ENCODE results near the gene SMARCD3.
A peak's percentile ranks its signal among the peaks of the same experiment; 100 is the strongest.

SMARCD3 gene

GRCh38 chr7:151243045-151243349 lies 5.5 kb downstream of the SMARCD3 start:
- Mint-ChIP-seq H3K4me3 (peak overlapping the region; percentile 75 to 78), H3K27ac (peak overlapping the region; percentile 58 to 91), H3K27me3 (peaks cover 22 to 23% of the 10 kb centered on the region in 2 donors), H3K9me3 (no peaks in the 10 kb centered on the region), H3K36me3 (ENCODE audit: insufficient read depth) (peaks cover 21% of the 10 kb centered on the region), H3K4me1 (ENCODE audit: low read depth in 2 of 2) (peaks cover 17 to 31% of the 10 kb centered on the region in 2 donors)
- ATAC-seq (replicated peaks) (no peak), DNase-seq (no peak)

- Mint-ChIP-seq H3K4me3 (no peak overlapping the region), H3K36me3 (ENCODE audit: insufficient read depth) (peaks cover 23% of the 10 kb centered on the region), H3K27me3 (peaks cover 16 to 17% of the 10 kb centered on the region in 2 donors), H3K4me1 (ENCODE audit: low read depth in 2 of 2) (peaks cover 12 to 27% of the 10 kb centered on the region in 2 donors), H3K27ac (peak overlapping the region; percentile 58 to 91), H3K9me3 (no peaks in the 10 kb centered on the region)
- DNase-seq (no peak), ATAC-seq (replicated peaks) (no peak)
Measured at GRCh38 chr7:151242159-151243044, 6.1 kb downstream of the SMARCD3 start.

- Mint-ChIP-seq H3K9me3 (no peaks in the 10 kb centered on the region), H3K4me3 (peak overlapping the region in 1 of 2 donors; percentile 35), H3K27me3 (peaks cover 9 to 10% of the 10 kb centered on the region in 2 donors), H3K36me3 (ENCODE audit: insufficient read depth) (peaks cover 23% of the 10 kb centered on the region), H3K4me1 (ENCODE audit: low read depth in 2 of 2) (peaks cover 12 to 27% of the 10 kb centered on the region in 2 donors), H3K27ac (no peak overlapping the region)
- ATAC-seq (replicated peaks) (no peak), DNase-seq (no peak)
Measured at GRCh38 chr7:151241755-151242096, 6.8 kb downstream of the SMARCD3 start.

GRCh38 chr7:151240942-151241754 lies 7.3 kb downstream of the SMARCD3 start:
- no peak for ATAC-seq (replicated peaks)
- DNase-seq: no peak
- Mint-ChIP-seq H3K27ac (peak overlapping the region in 1 of 2 donors; percentile 62), H3K36me3 (ENCODE audit: insufficient read depth) (peaks cover 26% of the 10 kb centered on the region), H3K27me3 (peaks cover 3 to 4% of the 10 kb centered on the region in 2 donors), H3K4me1 (ENCODE audit: low read depth in 2 of 2) (peaks cover 12 to 26% of the 10 kb centered on the region in 2 donors), H3K4me3 (peak overlapping the region in 1 of 2 donors; percentile 35), H3K9me3 (no peaks in the 10 kb centered on the region)

GRCh38 chr7:151240536-151240935 lies 8.0 kb downstream of the SMARCD3 start:
- no peaks in the 10 kb centered on the region for H3K9me3 Mint-ChIP-seq
- no peaks in the 10 kb centered on the region for H3K27me3 Mint-ChIP-seq
- peak overlapping the region in 1 of 2 donors; percentile 62 for H3K27ac Mint-ChIP-seq
- H3K36me3 Mint-ChIP-seq (ENCODE audit: insufficient read depth): peaks cover 25% of the 10 kb centered on the region
- ATAC-seq (replicated peaks) (no peak), DNase-seq (no peak)
- peaks cover 12 to 23% of the 10 kb centered on the region in 2 donors for H3K4me1 Mint-ChIP-seq (ENCODE audit: low read depth in 2 of 2)
- no peak overlapping the region for H3K4me3 Mint-ChIP-seq

- peaks cover 12 to 23% of the 10 kb centered on the region in 2 donors for H3K4me1 Mint-ChIP-seq (ENCODE audit: low read depth in 2 of 2)
- peaks cover 30% of the 10 kb centered on the region for H3K36me3 Mint-ChIP-seq (ENCODE audit: insufficient read depth)
- no peaks in the 10 kb centered on the region for H3K27me3 Mint-ChIP-seq
- ATAC-seq (replicated peaks) (no peak), DNase-seq (no peak)
- no peaks in the 10 kb centered on the region for H3K9me3 Mint-ChIP-seq
- peak overlapping the region in 1 of 2 donors; percentile 62 for H3K27ac Mint-ChIP-seq
- H3K4me3 Mint-ChIP-seq: no peak overlapping the region
Measured at GRCh38 chr7:151239837-151240459, 8.5 kb downstream of the SMARCD3 start.

- H3K27me3 Mint-ChIP-seq: no peaks in the 10 kb centered on the region
- no peak overlapping the region for H3K27ac Mint-ChIP-seq
- H3K4me1 Mint-ChIP-seq (ENCODE audit: low read depth in 2 of 2): peaks cover 12 to 21% of the 10 kb centered on the region in 2 donors
- peaks cover 33% of the 10 kb centered on the region for H3K36me3 Mint-ChIP-seq (ENCODE audit: insufficient read depth)
- no peak overlapping the region for H3K4me3 Mint-ChIP-seq
- no peaks in the 10 kb centered on the region for H3K9me3 Mint-ChIP-seq
- DNase-seq: no peak
- ATAC-seq (replicated peaks): no peak
Measured at GRCh38 chr7:151238924-151239836, 9.3 kb downstream of the SMARCD3 start.

- no peaks in the 10 kb centered on the region for H3K27me3 Mint-ChIP-seq
- H3K36me3 Mint-ChIP-seq (ENCODE audit: insufficient read depth): peaks cover 33% of the 10 kb centered on the region
- no peak overlapping the region for H3K27ac Mint-ChIP-seq
- peaks cover 11 to 20% of the 10 kb centered on the region in 2 donors for H3K4me1 Mint-ChIP-seq (ENCODE audit: low read depth in 2 of 2)
- no peak overlapping the region for H3K4me3 Mint-ChIP-seq
- no peak for DNase-seq
- H3K9me3 Mint-ChIP-seq: no peaks in the 10 kb centered on the region
- ATAC-seq (replicated peaks): no peak
Measured at GRCh38 chr7:151238190-151238810, 10.2 kb downstream of the SMARCD3 start.

GRCh38 chr7:151237244-151238189 lies 11.0 kb downstream of the SMARCD3 start:
- peaks cover 12 to 20% of the 10 kb centered on the region in 2 donors for H3K4me1 Mint-ChIP-seq (ENCODE audit: low read depth in 2 of 2)
- no peak overlapping the region for H3K27ac Mint-ChIP-seq
- H3K9me3 Mint-ChIP-seq: no peaks in the 10 kb centered on the region
- no peaks in the 10 kb centered on the region for H3K27me3 Mint-ChIP-seq
- H3K4me3 Mint-ChIP-seq: no peak overlapping the region
- no peak for DNase-seq
- H3K36me3 Mint-ChIP-seq (ENCODE audit: insufficient read depth): peaks cover 37% of the 10 kb centered on the region
- no peak for ATAC-seq (replicated peaks)

GRCh38 chr7:151236406-151236805 lies 12.1 kb downstream of the SMARCD3 start:
- Mint-ChIP-seq H3K27me3 (no peaks in the 10 kb centered on the region), H3K4me1 (ENCODE audit: low read depth in 2 of 2) (peaks cover 20 to 28% of the 10 kb centered on the region in 2 donors), H3K36me3 (ENCODE audit: insufficient read depth) (peaks cover 41% of the 10 kb centered on the region), H3K27ac (peak overlapping the region in 1 of 2 donors; percentile 65), H3K9me3 (no peaks in the 10 kb centered on the region), H3K4me3 (no peak overlapping the region)
- ATAC-seq (replicated peaks) (no peak), DNase-seq (no peak)

GRCh38 chr7:151235091-151235787 lies 13.3 kb downstream of the SMARCD3 start:
- Mint-ChIP-seq H3K27ac (no peak overlapping the region), H3K27me3 (no peaks in the 10 kb centered on the region), H3K36me3 (ENCODE audit: insufficient read depth) (peaks cover 39% of the 10 kb centered on the region), H3K4me1 (ENCODE audit: low read depth in 2 of 2) (peaks cover 20 to 28% of the 10 kb centered on the region in 2 donors), H3K4me3 (peak overlapping the region; percentile 19 to 25), H3K9me3 (no peaks in the 10 kb centered on the region)
- no peak for ATAC-seq (replicated peaks)
- no peak for DNase-seq
